ENCODE data around the gene MRPL46. TPM values are rescaled to one million over a fixed set of nuclear protein-coding genes. Genes with fewer than 3 reads are reported as not detected.

Gene MRPL46
- total and polyA plus RNA-seq, 2 of the 13 experiments (the other 11 are each of a cell fraction or from before 2014, with no cell fraction given): 62.9 to 79.2 TPM

DNA sequence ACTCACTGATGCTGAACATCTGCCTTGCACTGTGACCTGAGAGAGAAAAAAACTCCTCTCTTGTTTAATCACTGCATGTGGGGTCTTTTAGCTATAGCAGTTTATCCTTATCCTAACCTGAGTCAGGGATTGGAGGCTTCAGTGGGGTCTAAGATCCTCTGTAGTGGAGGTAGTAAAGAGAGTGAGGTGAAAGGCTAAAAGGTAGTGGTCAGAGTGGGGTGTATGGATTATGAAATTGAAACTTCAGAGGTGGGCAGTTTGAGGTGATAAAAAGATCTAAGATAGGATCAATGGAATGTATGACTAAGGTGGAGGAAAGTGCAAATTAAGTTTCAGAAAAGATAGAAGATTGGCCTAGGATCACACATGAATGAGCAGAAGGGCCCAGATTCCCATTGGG is 42.8 kb upstream of the MRPL46 start:
- Histone ChIP-seq H3K36me3 (replicated peaks in 1 of 2; ENCODE audit: control insufficient read depth in 1 of 2, insufficient read depth in 2 of 2, low read length in 2 of 2) (peaks cover 0 to 6% of the 10 kb centered on the region in 2 experiments; a peak in 2 of 5 replicates), H3K9me3 (ENCODE audit: low read length) (no peaks in the 10 kb centered on the region), H3K4me3 (replicated peaks in 1 of 3; ENCODE audit: insufficient read depth in 1 of 3, low read depth in 2 of 3, low read length in 3 of 3) (no peak overlapping the region), H3K27me3 (ENCODE audit: control insufficient read depth in 1 of 2, insufficient read depth in 2 of 2, low read length in 2 of 2) (no peaks in the 10 kb centered on the region), H3K27ac (ENCODE audit: extremely low read length, insufficient read depth, low read length) (no peak overlapping the region), H3K4me2 (ENCODE audit: low read depth, low read length) (no peak overlapping the region), H4K20me1 (ENCODE audit: insufficient read depth, low read length) (no peaks in the 10 kb centered on the region), H3K9ac (ENCODE audit: insufficient read depth, low read depth, low read length) (no peak overlapping the region), H3K79me2 (ENCODE audit: insufficient read depth, low read length) (no peaks in the 10 kb centered on the region), H2AFZ (ENCODE audit: low read length) (no peak overlapping the region), H3K4me1 (ENCODE audit: insufficient read depth, low read length) (no peaks in the 10 kb centered on the region)
- ATAC-seq (no peak), DNase-seq (ENCODE audit: low spot score) (no peak), FAIRE-seq (no peak)
- ChIA-PET POLR2A (no interaction called here), CTCF (ENCODE audit: low intra/inter-chr PET ratio, low total read pairs) (no interaction called here)
- no TSS peak for BruUV-seq (replicated peaks)
- in situ Hi-C loops (cut with HindIII; ENCODE audit: extremely low pct_ligation_motif_present, low pct_unique_long_range_greater_than_20kb) (no loop called here), intact Hi-C loops (cut with micrococcal nuclease; ENCODE audit: unreplicated experiment) (no loop called here)
- no peak for TF ChIP-seq ATRX (CRISPR knock-in tag; IDR thresholded peaks at IDR 0.05; ENCODE audit: borderline replicate concordance)
- no peak for TF ChIP-seq KDM3A (CRISPR knock-in tag; IDR thresholded peaks at IDR 0.05; ENCODE audit: low read depth)
- no peak for TF ChIP-seq STAG1 (CRISPR knock-in tag; IDR thresholded peaks at IDR 0.05)
- no peak for TF ChIP-seq TEAD2 (CRISPR knock-in tag; IDR thresholded peaks at IDR 0.05)
- TF ChIP-seq ZBTB1 (CRISPR knock-in tag; IDR thresholded peaks at IDR 0.05; ENCODE audit: borderline replicate concordance): no peak
- TF ChIP-seq, protein P1, sequence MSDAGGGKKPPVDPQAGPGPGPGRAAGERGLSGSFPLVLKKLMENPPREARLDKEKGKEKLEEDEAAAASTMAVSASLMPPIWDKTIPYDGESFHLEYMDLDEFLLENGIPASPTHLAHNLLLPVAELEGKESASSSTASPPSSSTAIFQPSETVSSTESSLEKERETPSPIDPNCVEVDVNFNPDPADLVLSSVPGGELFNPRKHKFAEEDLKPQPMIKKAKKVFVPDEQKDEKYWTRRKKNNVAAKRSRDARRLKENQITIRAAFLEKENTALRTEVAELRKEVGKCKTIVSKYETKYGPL (CRISPR knock-in tag; IDR thresholded peaks at IDR 0.05): no peak
- TF ChIP-seq ZNF431 (CRISPR knock-in tag; IDR thresholded peaks at IDR 0.05; ENCODE audit: borderline replicate concordance, low read depth): no peak
- TF ChIP-seq HES4 (CRISPR knock-in tag; IDR thresholded peaks at IDR 0.05; ENCODE audit: borderline replicate concordance): no peak
- no peak for TF ChIP-seq ZNF660 (CRISPR knock-in tag; IDR thresholded peaks at IDR 0.05; ENCODE audit: borderline replicate concordance, low read depth)
- no peak for TF ChIP-seq ZNF510 (CRISPR knock-in tag; IDR thresholded peaks at IDR 0.05; ENCODE audit: low read depth)
- no peak for TF ChIP-seq ZNF841 (CRISPR knock-in tag; IDR thresholded peaks at IDR 0.05; ENCODE audit: borderline replicate concordance)
- TF ChIP-seq, protein P2, sequence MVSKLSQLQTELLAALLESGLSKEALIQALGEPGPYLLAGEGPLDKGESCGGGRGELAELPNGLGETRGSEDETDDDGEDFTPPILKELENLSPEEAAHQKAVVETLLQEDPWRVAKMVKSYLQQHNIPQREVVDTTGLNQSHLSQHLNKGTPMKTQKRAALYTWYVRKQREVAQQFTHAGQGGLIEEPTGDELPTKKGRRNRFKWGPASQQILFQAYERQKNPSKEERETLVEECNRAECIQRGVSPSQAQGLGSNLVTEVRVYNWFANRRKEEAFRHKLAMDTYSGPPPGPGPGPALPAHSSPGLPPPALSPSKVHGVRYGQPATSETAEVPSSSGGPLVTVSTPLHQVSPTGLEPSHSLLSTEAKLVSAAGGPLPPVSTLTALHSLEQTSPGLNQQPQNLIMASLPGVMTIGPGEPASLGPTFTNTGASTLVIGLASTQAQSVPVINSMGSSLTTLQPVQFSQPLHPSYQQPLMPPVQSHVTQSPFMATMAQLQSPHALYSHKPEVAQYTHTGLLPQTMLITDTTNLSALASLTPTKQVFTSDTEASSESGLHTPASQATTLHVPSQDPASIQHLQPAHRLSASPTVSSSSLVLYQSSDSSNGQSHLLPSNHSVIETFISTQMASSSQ (IDR thresholded peaks at IDR 0.05; ENCODE audit: low read depth): no peak
- TF ChIP-seq, protein P2 (CRISPR knock-in tag; IDR thresholded peaks at IDR 0.05; ENCODE audit: borderline replicate concordance): no peak
- TF ChIP-seq SP4 (CRISPR knock-in tag; IDR thresholded peaks at IDR 0.05): no peak
- TF ChIP-seq ZNF629 (CRISPR knock-in tag; conservative IDR thresholded peaks at IDR 0.05): no peak
- TF ChIP-seq, protein P3, sequence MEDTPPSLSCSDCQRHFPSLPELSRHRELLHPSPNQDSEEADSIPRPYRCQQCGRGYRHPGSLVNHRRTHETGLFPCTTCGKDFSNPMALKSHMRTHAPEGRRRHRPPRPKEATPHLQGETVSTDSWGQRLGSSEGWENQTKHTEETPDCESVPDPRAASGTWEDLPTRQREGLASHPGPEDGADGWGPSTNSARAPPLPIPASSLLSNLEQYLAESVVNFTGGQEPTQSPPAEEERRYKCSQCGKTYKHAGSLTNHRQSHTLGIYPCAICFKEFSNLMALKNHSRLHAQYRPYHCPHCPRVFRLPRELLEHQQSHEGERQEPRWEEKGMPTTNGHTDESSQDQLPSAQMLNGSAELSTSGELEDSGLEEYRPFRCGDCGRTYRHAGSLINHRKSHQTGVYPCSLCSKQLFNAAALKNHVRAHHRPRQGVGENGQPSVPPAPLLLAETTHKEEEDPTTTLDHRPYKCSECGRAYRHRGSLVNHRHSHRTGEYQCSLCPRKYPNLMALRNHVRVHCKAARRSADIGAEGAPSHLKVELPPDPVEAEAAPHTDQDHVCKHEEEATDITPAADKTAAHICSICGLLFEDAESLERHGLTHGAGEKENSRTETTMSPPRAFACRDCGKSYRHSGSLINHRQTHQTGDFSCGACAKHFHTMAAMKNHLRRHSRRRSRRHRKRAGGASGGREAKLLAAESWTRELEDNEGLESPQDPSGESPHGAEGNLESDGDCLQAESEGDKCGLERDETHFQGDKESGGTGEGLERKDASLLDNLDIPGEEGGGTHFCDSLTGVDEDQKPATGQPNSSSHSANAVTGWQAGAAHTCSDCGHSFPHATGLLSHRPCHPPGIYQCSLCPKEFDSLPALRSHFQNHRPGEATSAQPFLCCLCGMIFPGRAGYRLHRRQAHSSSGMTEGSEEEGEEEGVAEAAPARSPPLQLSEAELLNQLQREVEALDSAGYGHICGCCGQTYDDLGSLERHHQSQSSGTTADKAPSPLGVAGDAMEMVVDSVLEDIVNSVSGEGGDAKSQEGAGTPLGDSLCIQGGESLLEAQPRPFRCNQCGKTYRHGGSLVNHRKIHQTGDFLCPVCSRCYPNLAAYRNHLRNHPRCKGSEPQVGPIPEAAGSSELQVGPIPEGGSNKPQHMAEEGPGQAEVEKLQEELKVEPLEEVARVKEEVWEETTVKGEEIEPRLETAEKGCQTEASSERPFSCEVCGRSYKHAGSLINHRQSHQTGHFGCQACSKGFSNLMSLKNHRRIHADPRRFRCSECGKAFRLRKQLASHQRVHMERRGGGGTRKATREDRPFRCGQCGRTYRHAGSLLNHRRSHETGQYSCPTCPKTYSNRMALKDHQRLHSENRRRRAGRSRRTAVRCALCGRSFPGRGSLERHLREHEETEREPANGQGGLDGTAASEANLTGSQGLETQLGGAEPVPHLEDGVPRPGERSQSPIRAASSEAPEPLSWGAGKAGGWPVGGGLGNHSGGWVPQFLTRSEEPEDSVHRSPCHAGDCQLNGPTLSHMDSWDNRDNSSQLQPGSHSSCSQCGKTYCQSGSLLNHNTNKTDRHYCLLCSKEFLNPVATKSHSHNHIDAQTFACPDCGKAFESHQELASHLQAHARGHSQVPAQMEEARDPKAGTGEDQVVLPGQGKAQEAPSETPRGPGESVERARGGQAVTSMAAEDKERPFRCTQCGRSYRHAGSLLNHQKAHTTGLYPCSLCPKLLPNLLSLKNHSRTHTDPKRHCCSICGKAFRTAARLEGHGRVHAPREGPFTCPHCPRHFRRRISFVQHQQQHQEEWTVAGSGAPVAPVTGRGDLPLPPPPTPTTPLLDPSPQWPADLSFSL (CRISPR knock-in tag; IDR thresholded peaks at IDR 0.05): no peak
